H9 (cell line): Measurements from ENCODE around the gene CPA4. TPM values are rescaled to one million over a fixed set of nuclear protein-coding genes. Genes with fewer than 3 reads are reported as not detected.

Source experiments
- DNase-seq: peaks from one replicate; pipeline ENCODE4 v3.0.0-alpha.2; 2017
- H2AFZ ChIP-seq: one replicate; pipeline ENCODE4 v1.6.1; 2013; ENCODE audit warnings: mild to moderate bottlenecking, low read length, control low read depth, moderate library complexity
- H2AK5ac ChIP-seq: 2 replicates; pipeline ENCODE4 v1.6.1; 2013; ENCODE audit warnings: low read length, control low read depth, mixed read lengths; ENCODE audit not compliant: insufficient read length
- H2BK120ac ChIP-seq: one replicate; pipeline ENCODE4 v1.6.1; 2013; ENCODE audit warnings: low read depth, mild to moderate bottlenecking, low read length, control low read depth, inconsistent platforms; ENCODE audit not compliant: poor library complexity, severe bottlenecking
- H2BK12ac ChIP-seq: 2 replicates; pipeline ENCODE4 v1.6.1; 2013; ENCODE audit warnings: low read length, control low read depth, mixed read lengths, low read depth; ENCODE audit not compliant: insufficient read length
- H2BK15ac ChIP-seq: 2 replicates; pipeline ENCODE4 v1.6.1; 2013; ENCODE audit warnings: low read depth, low read length, control low read depth
- H2BK20ac ChIP-seq: one replicate; pipeline ENCODE4 v1.6.1; 2013; ENCODE audit warnings: low read depth, mild to moderate bottlenecking, low read length, control low read depth, inconsistent platforms; ENCODE audit not compliant: poor library complexity, severe bottlenecking
- H2BK5ac ChIP-seq: 2 replicates; pipeline ENCODE4 v1.6.1; 2013; ENCODE audit warnings: low read length, control low read depth, mixed read lengths; ENCODE audit not compliant: insufficient read length
- H3K14ac ChIP-seq: 2 replicates; pipeline ENCODE4 v1.6.1; 2013; ENCODE audit warnings: low read length, control low read depth; ENCODE audit not compliant: insufficient read depth
- H3K18ac ChIP-seq: 2 replicates; pipeline ENCODE4 v1.6.1; 2013; ENCODE audit warnings: low read depth, mild to moderate bottlenecking, mixed read lengths, low read length, control low read depth; ENCODE audit not compliant: insufficient read length
- H3K23ac ChIP-seq: 2 replicates; pipeline ENCODE4 v1.6.1; 2013; ENCODE audit warnings: low read length, control low read depth, mixed read lengths, low read depth; ENCODE audit not compliant: insufficient read length
- H3K23me2 ChIP-seq: 2 replicates; pipeline ENCODE4 v1.6.1; 2013; ENCODE audit warnings: low read depth, mild to moderate bottlenecking, mixed read lengths, low read length, control low read depth; ENCODE audit not compliant: insufficient read length, poor library complexity, severe bottlenecking
- H3K27ac ChIP-seq: 2 replicates; pipeline ENCODE4 v1.5.1; 2013; ENCODE audit warnings: low read length, control low read depth, mixed read lengths, low read depth; ENCODE audit not compliant: insufficient read length
- H3K27me3 ChIP-seq: 2 replicates; pipeline ENCODE4 v1.6.1; 2013; ENCODE audit warnings: low read length, control low read depth, inconsistent platforms; ENCODE audit not compliant: insufficient read depth
- H3K4ac ChIP-seq: 2 replicates; pipeline ENCODE4 v1.6.1; 2013; ENCODE audit warnings: low read depth, mild to moderate bottlenecking, control low read depth, inconsistent platforms, low read length, moderate library complexity
- H3K4me1 ChIP-seq: 2 replicates; pipeline ENCODE4 v1.6.1; 2013; ENCODE audit warnings: low read length, control low read depth, inconsistent platforms; ENCODE audit not compliant: insufficient read depth
- H3K4me2 ChIP-seq: 2 replicates; pipeline ENCODE4 v1.6.1; 2013; ENCODE audit warnings: low read length, control low read depth, mixed read lengths; ENCODE audit not compliant: insufficient read length, insufficient read depth
- H3K56ac ChIP-seq: 2 replicates; pipeline ENCODE4 v1.6.1; 2013; ENCODE audit warnings: low read depth, mild to moderate bottlenecking, mixed read lengths, low read length, control low read depth; ENCODE audit not compliant: insufficient read length
- H3K79me1 ChIP-seq: 2 replicates; pipeline ENCODE4 v1.6.1; 2013; ENCODE audit warnings: low read depth, mild to moderate bottlenecking, moderate library complexity, low read length, control low read depth, inconsistent platforms; ENCODE audit not compliant: insufficient read depth, poor library complexity, severe bottlenecking
- H3K79me2 ChIP-seq: 2 replicates; pipeline ENCODE4 v1.6.1; 2013; ENCODE audit warnings: low read length, control low read depth, inconsistent platforms; ENCODE audit not compliant: insufficient read depth
- H3K9ac ChIP-seq: 2 replicates; pipeline ENCODE4 v1.6.1; 2013; ENCODE audit warnings: low read length, control low read depth, mixed read lengths; ENCODE audit not compliant: insufficient read length; ENCODE audit errors: extremely low read depth
- H3K9me3 ChIP-seq: one replicate; pipeline ENCODE4 v1.6.1; 2013; ENCODE audit warnings: low read depth, low read length, inconsistent platforms; ENCODE audit not compliant: control insufficient read depth
- H3T11ph ChIP-seq: one replicate; pipeline ENCODE4 v1.6.1; 2013; ENCODE audit warnings: mild to moderate bottlenecking, low read length, control low read depth, inconsistent platforms
- H4K20me1 ChIP-seq: one replicate; pipeline ENCODE4 v1.6.1; 2013; ENCODE audit not compliant: control insufficient read depth, insufficient read length, insufficient read depth
- H4K5ac ChIP-seq: 2 replicates; pipeline ENCODE4 v1.6.1; 2013; ENCODE audit warnings: low read depth, mild to moderate bottlenecking, mixed read lengths, low read length, control low read depth; ENCODE audit not compliant: insufficient read length
- H4K8ac ChIP-seq: replicated peaks from 2 replicates; pipeline ENCODE4 v1.6.1; 2013; ENCODE audit warnings: low read length, control low read depth, mixed read lengths, low read depth; ENCODE audit not compliant: insufficient read length
- H4K91ac ChIP-seq: 2 replicates; pipeline ENCODE4 v1.6.1; 2013; ENCODE audit warnings: low read depth, mild to moderate bottlenecking, moderate library complexity, mixed read lengths, low read length, control low read depth; ENCODE audit not compliant: insufficient read length
- H3K27ac Mint-ChIP-seq, 3 experiments: 2 replicates in 2 of 3; 3 replicates in 1 of 3; pipeline ENCODE4 v1.8.0; 2020 to 2021; ENCODE audit warnings: mixed read lengths in 3 of 3, mild to moderate bottlenecking in 1 of 3, moderate library complexity in 1 of 3
- H3K27me3 Mint-ChIP-seq: 2 replicates; pipeline ENCODE4 v1.8.0; 2021; ENCODE audit warnings: low read depth, mild to moderate bottlenecking, moderate library complexity, mixed read lengths
- H3K36me3 Mint-ChIP-seq, 3 experiments: 2 replicates in 2 of 3; 3 replicates in 1 of 3; pipeline ENCODE4 v1.8.0; 2020 to 2021; ENCODE audit warnings: low read depth in 3 of 3, mixed read lengths in 3 of 3; ENCODE audit not compliant: insufficient read depth in 1 of 3
- H3K4me1 Mint-ChIP-seq, 2 experiments: 2 replicates each; pipeline ENCODE4 v1.8.0; 2020; ENCODE audit warnings: mixed read lengths in 2 of 2
- H3K4me3 Mint-ChIP-seq, 2 experiments: 2 replicates in 1 of 2; 3 replicates in 1 of 2; pipeline ENCODE4 v1.8.0; 2020 to 2021; ENCODE audit warnings: mild to moderate bottlenecking in 2 of 2, mixed read lengths in 2 of 2, moderate library complexity in 1 of 2
- H3K9me3 Mint-ChIP-seq, 2 experiments: 2 replicates in 1 of 2; 3 replicates in 1 of 2; pipeline ENCODE4 v1.8.0; 2020; ENCODE audit warnings: mild to moderate bottlenecking in 2 of 2, mixed read lengths in 2 of 2, moderate library complexity in 1 of 2
- CTCF ChIP-seq: fragments of 200-600 bp; sonication (generic); conservative IDR thresholded peaks from 3 replicates; pipeline ENCODE4 v1.8.0; 2021; ENCODE audit warnings: antibody characterized with exemption, mild to moderate bottlenecking
- WGBS: extraction: QIAGEN DNeasy Blood & Tissue Kit; methylation state at CpG from one replicate; pipeline ENCODE4 v1.1.7; 2013; ENCODE audit warnings: missing lambda C conversion rate, low lambda C conversion rate, mixed read lengths; ENCODE audit not compliant: insufficient read length; ENCODE audit errors: extremely low coverage; 5-methylcytosine and 5-hydroxymethylcytosine counted together
- total RNA-seq: library from RNA; stranded (reverse); gene quantifications from 2 replicates; pipeline ENCODE4 v1.2.1, GENCODE V29; 2021

CPA4 gene
- total RNA-seq, 1 experiment from 2014 or later, result not detected

GRCh38 chr7:130274983-130275591, 17.9 kb upstream of the CPA4 start:
- Mint-ChIP-seq H3K9me3 (no peaks in the 10 kb centered on the region; a peak in 1 of 5 replicates), H3K27me3 (peaks cover 5% of the 10 kb centered on the region), H3K27ac (peak overlapping the region in 2 of 3 experiments; percentile 31 to 43; a peak in 3 of 7 replicates), H3K36me3 (peaks cover 0 to 4% (median 4%) of the 10 kb centered on the region in 3 experiments; a peak in 2 of 7 replicates), H3K4me3 (peak overlapping the region in 1 of 2 experiments; percentile 16; a peak in 1 of 5 replicates), H3K4me1 (peaks cover 49 to 50% of the 10 kb centered on the region in 2 experiments)
- no peak overlapping the region for H3K27ac ChIP-seq
- peak overlapping the region; percentile 1 for H3K4me2 ChIP-seq
- no peak overlapping the region for H4K5ac ChIP-seq
- no peaks in the 10 kb centered on the region for H3K23me2 ChIP-seq
- H3K56ac ChIP-seq, result no peak overlapping the region
- no peaks in the 10 kb centered on the region for H3K9me3 ChIP-seq
- H2AFZ ChIP-seq, result no peak overlapping the region
- H3K14ac ChIP-seq, result no peak overlapping the region
- H2BK15ac ChIP-seq, result no peak overlapping the region
- H3K18ac ChIP-seq, result no peak overlapping the region
- H3K23ac ChIP-seq, result no peak overlapping the region
- no peaks in the 10 kb centered on the region for H3K79me1 ChIP-seq
- no peaks in the 10 kb centered on the region for H3K79me2 ChIP-seq
- H2BK20ac ChIP-seq, result no peak overlapping the region
- H3K4ac ChIP-seq, result no peak overlapping the region
- H2AK5ac ChIP-seq, result no peak overlapping the region
- peaks cover 17% of the 10 kb centered on the region; the same call in 1 of the 2 replicates for H3K4me1 ChIP-seq
- H3T11ph ChIP-seq, result no peak overlapping the region
- H4K8ac ChIP-seq, result no peak overlapping the region
- no peak overlapping the region for H3K9ac ChIP-seq
- no peak overlapping the region for H4K91ac ChIP-seq
- TF ChIP-seq CTCF, result no peak
- H2BK120ac ChIP-seq, result no peak overlapping the region
- WGBS, result no CpG with 5 or more reads among the region's 11 CpGs
- DNase-seq, result peak; percentile 53
- no peaks in the 10 kb centered on the region for H4K20me1 ChIP-seq
- H2BK5ac ChIP-seq, result no peak overlapping the region
- H3K27me3 ChIP-seq, result no peaks in the 10 kb centered on the region
- H2BK12ac ChIP-seq, result no peak overlapping the region
